ENCODE data around the gene SPECC1L.

Gene SPECC1L

DNA sequence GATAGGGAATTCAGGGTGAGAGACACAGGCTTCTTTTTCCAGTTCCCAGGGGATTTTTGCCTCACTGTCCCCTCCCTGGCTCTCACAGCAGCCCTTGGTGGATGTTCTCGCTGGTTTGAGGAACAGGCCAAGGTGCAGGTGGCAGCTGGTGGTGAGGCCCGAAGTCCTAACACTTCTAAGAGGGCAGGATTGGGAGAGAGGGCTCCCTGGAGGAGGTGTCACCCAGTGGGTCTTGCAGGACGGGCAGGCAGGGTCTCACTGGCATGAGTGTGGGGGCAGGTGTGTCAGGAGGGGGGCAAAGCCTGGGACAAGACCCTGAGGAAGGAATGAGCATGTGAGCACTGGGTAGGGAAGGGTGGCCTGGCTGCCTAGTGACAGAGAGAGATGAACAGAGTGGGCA, 165.9 kb downstream of the SPECC1L start:
- TF ChIP-seq, protein P1, sequence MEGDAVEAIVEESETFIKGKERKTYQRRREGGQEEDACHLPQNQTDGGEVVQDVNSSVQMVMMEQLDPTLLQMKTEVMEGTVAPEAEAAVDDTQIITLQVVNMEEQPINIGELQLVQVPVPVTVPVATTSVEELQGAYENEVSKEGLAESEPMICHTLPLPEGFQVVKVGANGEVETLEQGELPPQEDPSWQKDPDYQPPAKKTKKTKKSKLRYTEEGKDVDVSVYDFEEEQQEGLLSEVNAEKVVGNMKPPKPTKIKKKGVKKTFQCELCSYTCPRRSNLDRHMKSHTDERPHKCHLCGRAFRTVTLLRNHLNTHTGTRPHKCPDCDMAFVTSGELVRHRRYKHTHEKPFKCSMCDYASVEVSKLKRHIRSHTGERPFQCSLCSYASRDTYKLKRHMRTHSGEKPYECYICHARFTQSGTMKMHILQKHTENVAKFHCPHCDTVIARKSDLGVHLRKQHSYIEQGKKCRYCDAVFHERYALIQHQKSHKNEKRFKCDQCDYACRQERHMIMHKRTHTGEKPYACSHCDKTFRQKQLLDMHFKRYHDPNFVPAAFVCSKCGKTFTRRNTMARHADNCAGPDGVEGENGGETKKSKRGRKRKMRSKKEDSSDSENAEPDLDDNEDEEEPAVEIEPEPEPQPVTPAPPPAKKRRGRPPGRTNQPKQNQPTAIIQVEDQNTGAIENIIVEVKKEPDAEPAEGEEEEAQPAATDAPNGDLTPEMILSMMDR (IDR thresholded peaks at IDR 0.05; ENCODE audit: insufficient read depth, low read depth, low read length, missing control alignments) = no peak
- DNase-seq (ENCODE audit: low read depth) = no peak
- no peak overlapping the region for H3K4me3 ChIP-seq (ENCODE audit: low read length)

DNA sequence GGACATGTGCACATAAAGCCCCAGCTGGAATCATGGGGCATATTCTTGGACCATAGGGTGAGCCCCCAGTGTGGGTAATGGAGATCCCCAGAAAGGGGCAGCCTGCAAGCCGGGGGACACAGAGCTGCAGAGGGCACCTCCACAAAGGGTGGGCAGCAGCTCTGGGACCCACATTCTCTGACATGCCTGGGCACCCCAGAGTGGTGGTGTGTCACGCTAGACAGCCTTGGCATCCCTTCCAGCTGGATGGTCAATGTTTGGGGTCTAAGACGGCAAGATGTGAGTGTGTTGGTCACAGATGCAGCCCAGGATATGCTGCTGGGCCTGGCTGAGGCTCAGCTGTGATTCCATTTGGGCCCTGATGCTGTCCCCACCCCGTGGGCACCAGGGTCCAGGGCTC, 166.5 kb downstream of the SPECC1L start:
- TF ChIP-seq, protein P1 (IDR thresholded peaks at IDR 0.05; ENCODE audit: insufficient read depth, low read depth, low read length, missing control alignments) = no peak
- no peak for DNase-seq (ENCODE audit: low read depth)
- H3K4me3 ChIP-seq (ENCODE audit: low read length) = no peak overlapping the region

DNA sequence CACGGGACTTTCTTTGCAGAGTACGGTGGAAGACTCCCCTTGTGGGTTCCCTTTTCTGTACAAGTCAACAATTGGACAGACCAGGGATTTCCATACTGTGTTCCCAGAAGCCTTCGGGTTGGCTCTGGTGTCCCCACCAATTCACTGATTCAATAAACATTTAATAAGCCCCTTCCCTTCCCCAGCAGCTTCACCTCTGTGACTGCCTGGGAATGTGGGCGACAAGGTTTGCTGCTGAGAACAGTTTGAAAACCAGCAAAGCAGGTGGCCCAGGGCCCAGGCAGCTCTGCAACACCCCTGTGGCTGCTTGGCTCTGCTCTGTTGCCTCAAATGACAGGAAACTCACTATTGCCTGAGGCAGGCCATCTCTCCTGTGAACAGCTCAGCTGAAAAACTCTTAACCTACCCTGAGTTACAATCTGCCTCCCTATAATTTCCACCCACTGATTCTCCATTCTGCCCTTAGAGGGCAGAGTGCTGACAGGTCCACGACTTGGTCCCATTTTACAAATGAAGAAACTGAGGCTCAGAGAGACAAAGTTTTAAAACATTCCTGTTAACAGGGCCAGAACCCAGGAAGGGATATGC, 167.2 kb downstream of the SPECC1L start:
- peak; percentile 65 for DNase-seq (ENCODE audit: low read depth)
- TF ChIP-seq, protein P1 (IDR thresholded peaks at IDR 0.05; ENCODE audit: insufficient read depth, low read depth, low read length, missing control alignments) = no peak
- no peak overlapping the region for H3K4me3 ChIP-seq (ENCODE audit: low read length)

DNA sequence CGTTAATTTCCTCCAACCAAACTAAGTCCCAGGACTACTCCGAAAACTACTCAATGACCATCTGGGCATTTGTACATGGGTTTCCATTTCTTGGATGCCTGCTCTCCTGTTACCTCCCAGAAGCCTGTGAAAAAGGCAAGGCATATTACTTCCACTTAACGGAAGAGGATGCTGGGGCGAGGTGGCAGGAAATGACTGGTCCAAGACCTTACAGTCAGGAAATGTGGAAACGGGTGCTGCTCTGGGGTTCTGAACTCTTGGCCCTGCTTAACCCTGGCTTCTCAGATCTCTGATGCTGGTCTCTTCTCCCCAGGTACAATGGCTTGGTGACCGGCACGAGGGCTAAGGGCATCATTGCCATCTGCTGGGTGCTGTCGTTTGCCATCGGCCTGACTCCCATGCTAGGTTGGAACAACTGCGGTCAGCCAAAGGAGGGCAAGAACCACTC, 169.7 kb downstream of the SPECC1L start:
- DNase-seq (ENCODE audit: low read depth) = no peak
- TF ChIP-seq, protein P1 (IDR thresholded peaks at IDR 0.05; ENCODE audit: insufficient read depth, low read depth, low read length, missing control alignments) = no peak
- H3K4me3 ChIP-seq (ENCODE audit: low read length) = no peak overlapping the region

DNA sequence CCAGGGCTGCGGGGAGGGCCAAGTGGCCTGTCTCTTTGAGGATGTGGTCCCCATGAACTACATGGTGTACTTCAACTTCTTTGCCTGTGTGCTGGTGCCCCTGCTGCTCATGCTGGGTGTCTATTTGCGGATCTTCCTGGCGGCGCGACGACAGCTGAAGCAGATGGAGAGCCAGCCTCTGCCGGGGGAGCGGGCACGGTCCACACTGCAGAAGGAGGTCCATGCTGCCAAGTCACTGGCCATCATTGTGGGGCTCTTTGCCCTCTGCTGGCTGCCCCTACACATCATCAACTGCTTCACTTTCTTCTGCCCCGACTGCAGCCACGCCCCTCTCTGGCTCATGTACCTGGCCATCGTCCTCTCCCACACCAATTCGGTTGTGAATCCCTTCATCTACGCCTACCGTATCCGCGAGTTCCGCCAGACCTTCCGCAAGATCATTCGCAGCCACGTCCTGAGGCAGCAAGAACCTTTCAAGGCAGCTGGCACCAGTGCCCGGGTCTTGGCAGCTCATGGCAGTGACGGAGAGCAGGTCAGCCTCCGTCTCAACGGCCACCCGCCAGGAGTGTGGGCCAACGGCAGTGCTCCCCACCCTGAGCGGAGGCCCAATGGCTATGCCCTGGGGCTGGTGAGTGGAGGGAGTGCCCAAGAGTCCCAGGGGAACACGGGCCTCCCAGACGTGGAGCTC, 170.2 kb downstream of the SPECC1L start:
- no peak overlapping the region for H3K4me3 ChIP-seq (ENCODE audit: low read length)
- TF ChIP-seq, protein P1 (IDR thresholded peaks at IDR 0.05; ENCODE audit: insufficient read depth, low read depth, low read length, missing control alignments) = no peak
- DNase-seq (ENCODE audit: low read depth) = no peak

DNA sequence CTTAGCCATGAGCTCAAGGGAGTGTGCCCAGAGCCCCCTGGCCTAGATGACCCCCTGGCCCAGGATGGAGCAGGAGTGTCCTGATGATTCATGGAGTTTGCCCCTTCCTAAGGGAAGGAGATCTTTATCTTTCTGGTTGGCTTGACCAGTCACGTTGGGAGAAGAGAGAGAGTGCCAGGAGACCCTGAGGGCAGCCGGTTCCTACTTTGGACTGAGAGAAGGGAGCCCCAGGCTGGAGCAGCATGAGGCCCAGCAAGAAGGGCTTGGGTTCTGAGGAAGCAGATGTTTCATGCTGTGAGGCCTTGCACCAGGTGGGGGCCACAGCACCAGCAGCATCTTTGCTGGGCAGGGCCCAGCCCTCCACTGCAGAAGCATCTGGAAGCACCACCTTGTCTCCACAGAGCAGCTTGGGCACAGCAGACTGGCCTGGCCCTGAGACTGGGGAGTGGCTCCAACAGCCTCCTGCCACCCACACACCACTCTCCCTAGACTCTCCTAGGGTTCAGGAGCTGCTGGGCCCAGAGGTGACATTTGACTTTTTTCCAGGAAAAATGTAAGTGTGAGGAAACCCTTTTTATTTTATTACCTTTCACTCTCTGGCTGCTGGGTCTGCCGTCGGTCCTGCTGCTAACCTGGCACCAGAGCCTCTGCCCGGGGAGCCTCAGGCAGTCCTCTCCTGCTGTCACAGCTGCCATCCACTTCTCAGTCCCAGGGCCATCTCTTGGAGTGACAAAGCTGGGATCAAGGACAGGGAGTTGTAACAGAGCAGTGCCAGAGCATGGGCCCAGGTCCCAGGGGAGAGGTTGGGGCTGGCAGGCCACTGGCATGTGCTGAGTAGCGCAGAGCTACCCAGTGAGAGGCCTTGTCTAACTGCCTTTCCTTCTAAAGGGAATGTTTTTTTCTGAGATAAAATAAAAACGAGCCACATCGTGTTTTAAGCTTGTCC, 171.0 kb downstream of the SPECC1L start:
- H3K4me3 ChIP-seq (ENCODE audit: low read length) = no peak overlapping the region
- DNase-seq (ENCODE audit: low read depth) = no peak
- TF ChIP-seq, protein P1 (IDR thresholded peaks at IDR 0.05; ENCODE audit: insufficient read depth, low read depth, low read length, missing control alignments) = no peak
